Measurements from ENCODE around the gene GCC2.

GRCh38 chr2:108535357-108535631 lies 86.3 kb downstream of the GCC2 start:
- TF ChIP-seq CTCF (IDR thresholded peaks at IDR 0.05; ENCODE audit: insufficient read depth, low read length), result no peak
- no peak for TF ChIP-seq POLR2AphosphoS5 (IDR thresholded peaks at IDR 0.05; ENCODE audit: low read depth)
- no peak for TF ChIP-seq SPI1 (IDR thresholded peaks at IDR 0.05; ENCODE audit: borderline replicate concordance, low read depth)
- no peak for TF ChIP-seq REST (IDR thresholded peaks at IDR 0.05; ENCODE audit: insufficient replicate concordance, low read depth)
